ENCODE measurements around the gene PPIH. TPM values are rescaled to one million over a fixed set of nuclear protein-coding genes. Genes with fewer than 3 reads are reported as not detected.
"Not testable (repeated sequence)": the region's sequence is repeated elsewhere in the genome, so short reads cannot be mapped to it uniquely, and the experiment has no call there.

The PPIH gene
- polyA plus RNA-seq, 3 donors, result 28.1 to 31.0 (median 28.8) TPM

- H3K4me1 ChIP-seq (ENCODE audit: control insufficient read depth in 1 of 2, insufficient read depth in 2 of 2, low read length in 2 of 2); H3K27ac ChIP-seq (ENCODE audit: low read depth in 1 of 2, low read length in 2 of 2); H3K36me3 ChIP-seq (replicated peaks in 1 of 2; ENCODE audit: control insufficient read depth in 1 of 2, insufficient read depth in 2 of 2, low read length in 2 of 2); H2AFZ ChIP-seq (ENCODE audit: insufficient read depth, low read depth, low read length, poor library complexity, severe bottlenecking); H4K20me1 ChIP-seq (ENCODE audit: insufficient read depth, low read length); H3K79me2 ChIP-seq (ENCODE audit: insufficient read depth, low read length); DNase-seq; intact Hi-C loops (cut with micrococcal nuclease); H3K27me3 ChIP-seq (ENCODE audit: control insufficient read depth in 2 of 2, insufficient read depth in 2 of 2, low read length in 2 of 2); H3K4me3 ChIP-seq (replicated peaks in 1 of 3; ENCODE audit: low read depth in 2 of 3, low read length in 3 of 3); H3K4me2 ChIP-seq (replicated peaks; ENCODE audit: extremely low read depth, low read length, poor library complexity, severe bottlenecking); H3K36me3 Mint-ChIP-seq; H3K9me3 ChIP-seq (replicated peaks in 1 of 2; ENCODE audit: control insufficient read depth in 1 of 2, insufficient read depth in 1 of 2, low read length in 2 of 2); H3K27me3 Mint-ChIP-seq (ENCODE audit: low read depth in 3 of 3); H3K4me1 Mint-ChIP-seq; H3K9ac ChIP-seq (ENCODE audit: insufficient read depth, low read length, poor library complexity, severe bottlenecking); H3K27ac Mint-ChIP-seq; H3K4me3 Mint-ChIP-seq: not testable (repeated sequence)
- WGBS (ENCODE audit: insufficient coverage), result 100% methylated on average over 2 of the region's 3 CpGs
- peaks cover 0 to 11% (median 5%) of the 10 kb centered on the region in 7 donors for H3K9me3 Mint-ChIP-seq
Observed at GRCh38 chr1:42627205-42627604, 31.0 kb upstream of the PPIH start.

GRCh38 chr1:42639116-42639515 is 19.1 kb upstream of the PPIH start:
- Histone ChIP-seq H3K9ac (ENCODE audit: insufficient read depth, low read length, poor library complexity, severe bottlenecking) (no peak overlapping the region), H3K4me3 (replicated peaks in 1 of 3; ENCODE audit: low read depth in 2 of 3, low read length in 3 of 3) (no peak overlapping the region), H3K27ac (ENCODE audit: low read depth in 1 of 2, low read length in 2 of 2) (no peak overlapping the region), H3K4me1 (ENCODE audit: control insufficient read depth in 1 of 2, insufficient read depth in 2 of 2, low read length in 2 of 2) (no peaks in the 10 kb centered on the region), H3K9me3 (replicated peaks in 1 of 2; ENCODE audit: control insufficient read depth in 1 of 2, insufficient read depth in 1 of 2, low read length in 2 of 2) (no peaks in the 10 kb centered on the region), H4K20me1 (ENCODE audit: insufficient read depth, low read length) (no peaks in the 10 kb centered on the region), H3K36me3 (replicated peaks in 1 of 2; ENCODE audit: control insufficient read depth in 1 of 2, insufficient read depth in 2 of 2, low read length in 2 of 2) (no peaks in the 10 kb centered on the region), H2AFZ (ENCODE audit: insufficient read depth, low read depth, low read length, poor library complexity, severe bottlenecking) (no peak overlapping the region), H3K4me2 (replicated peaks; ENCODE audit: extremely low read depth, low read length, poor library complexity, severe bottlenecking) (no peak overlapping the region), H3K27me3 (ENCODE audit: control insufficient read depth in 2 of 2, insufficient read depth in 2 of 2, low read length in 2 of 2) (no peaks in the 10 kb centered on the region), H3K79me2 (ENCODE audit: insufficient read depth, low read length) (no peaks in the 10 kb centered on the region)
- intact Hi-C loops (cut with micrococcal nuclease), result no loop called here
- no peaks in the 10 kb centered on the region for H3K36me3 Mint-ChIP-seq
- no peak for TF ChIP-seq CTCF (IDR thresholded peaks at IDR 0.05)
- no peaks in the 10 kb centered on the region for H3K4me1 Mint-ChIP-seq
- no peaks in the 10 kb centered on the region for H3K9me3 Mint-ChIP-seq
- no peak for DNase-seq
- no peak overlapping the region for H3K4me3 Mint-ChIP-seq
- H3K27me3 Mint-ChIP-seq (ENCODE audit: low read depth in 3 of 3), result peaks cover 0 to 3% (median 0%) of the 10 kb centered on the region in 3 donors
- no peak overlapping the region for H3K27ac Mint-ChIP-seq

Data from CD14-positive monocyte (primary cell).